Vagina (tissue), 2 donors: Measurements from ENCODE around the gene HOXA9.

Source experiments
- POLR2A ChIP-seq, 2 donors: fragments of 450-650 bp; IDR thresholded peaks; one replicate each; pipeline ENCODE4 v1.6.1; 2017; ENCODE audit warnings: antibody characterized with exemption in 2 of 2, mild to moderate bottlenecking in 2 of 2, moderate library complexity in 2 of 2
- POLR2AphosphoS5 ChIP-seq, 2 donors: sonication (generic); formaldehyde crosslinking; IDR thresholded peaks; one replicate each; pipeline ENCODE4 v1.9.0; 2017; ENCODE audit warnings: antibody characterized with exemption in 2 of 2, mild to moderate bottlenecking in 2 of 2, low read depth in 1 of 2; ENCODE audit not compliant: insufficient read depth in 1 of 2
- TF ChIP-seq, protein P1 (sequence below), 3 experiments: fragments of 450-650 bp in 2 of 3; fragments of 200-600 bp in 1 of 3; sonication (generic) in 1 of 3; IDR thresholded peaks; one replicate each; pipeline ENCODE4 v1.5.1; 2017 to 2019; ENCODE audit warnings: antibody characterized with exemption in 3 of 3, mild to moderate bottlenecking in 2 of 3, moderate library complexity in 2 of 3

GRCh38 chr7:27154901-27155815 lies 10.2 kb downstream of the HOXA9 start:
- TF ChIP-seq POLR2A (IDR thresholded peaks at IDR 0.05): no peak
- no peak for TF ChIP-seq POLR2AphosphoS5 (IDR thresholded peaks at IDR 0.05; ENCODE audit: insufficient read depth in 1 of 2, low read depth in 1 of 2)
- TF ChIP-seq, protein P1, sequence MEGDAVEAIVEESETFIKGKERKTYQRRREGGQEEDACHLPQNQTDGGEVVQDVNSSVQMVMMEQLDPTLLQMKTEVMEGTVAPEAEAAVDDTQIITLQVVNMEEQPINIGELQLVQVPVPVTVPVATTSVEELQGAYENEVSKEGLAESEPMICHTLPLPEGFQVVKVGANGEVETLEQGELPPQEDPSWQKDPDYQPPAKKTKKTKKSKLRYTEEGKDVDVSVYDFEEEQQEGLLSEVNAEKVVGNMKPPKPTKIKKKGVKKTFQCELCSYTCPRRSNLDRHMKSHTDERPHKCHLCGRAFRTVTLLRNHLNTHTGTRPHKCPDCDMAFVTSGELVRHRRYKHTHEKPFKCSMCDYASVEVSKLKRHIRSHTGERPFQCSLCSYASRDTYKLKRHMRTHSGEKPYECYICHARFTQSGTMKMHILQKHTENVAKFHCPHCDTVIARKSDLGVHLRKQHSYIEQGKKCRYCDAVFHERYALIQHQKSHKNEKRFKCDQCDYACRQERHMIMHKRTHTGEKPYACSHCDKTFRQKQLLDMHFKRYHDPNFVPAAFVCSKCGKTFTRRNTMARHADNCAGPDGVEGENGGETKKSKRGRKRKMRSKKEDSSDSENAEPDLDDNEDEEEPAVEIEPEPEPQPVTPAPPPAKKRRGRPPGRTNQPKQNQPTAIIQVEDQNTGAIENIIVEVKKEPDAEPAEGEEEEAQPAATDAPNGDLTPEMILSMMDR (IDR thresholded peaks at IDR 0.05): no peak
